ENCODE results near the gene CUEDC1.

The CUEDC1 gene

DNA sequence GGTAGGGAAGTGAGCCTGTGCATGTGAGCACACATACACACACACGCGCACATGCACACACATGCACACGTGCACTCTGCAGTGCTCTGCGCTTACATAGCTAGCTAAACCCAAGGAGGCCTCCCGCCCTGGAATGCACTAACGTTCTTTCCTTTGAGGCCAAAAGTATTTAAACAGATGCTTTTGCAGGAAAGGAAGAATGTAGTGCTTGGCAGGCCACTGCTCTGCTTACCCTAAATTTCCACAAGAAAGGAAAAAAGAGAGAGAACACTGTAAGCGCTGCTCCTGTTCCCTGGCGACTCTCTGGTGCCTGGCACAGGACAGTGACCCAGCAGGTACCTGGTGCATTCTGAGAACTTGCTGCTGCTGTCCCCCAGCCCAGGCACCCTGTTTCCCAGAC, 74.1 kb downstream of the CUEDC1 start:
- Histone ChIP-seq H3K9me3 (no peaks in the 10 kb centered on the region), H3K4me1 (ENCODE audit: control insufficient read depth in 1 of 2, insufficient read depth in 1 of 2, low read depth in 1 of 2, low read length in 1 of 2) (peaks cover 0 to 5% of the 10 kb centered on the region in 2 experiments), H3K27ac (no peak overlapping the region), H3K27me3 (no peaks in the 10 kb centered on the region), H3K36me3 (peaks cover 74% of the 10 kb centered on the region), H3K4me3 (ENCODE audit: low read depth in 1 of 2, low read length in 1 of 2) (no peak overlapping the region)
- TF ChIP-seq, protein P1, sequence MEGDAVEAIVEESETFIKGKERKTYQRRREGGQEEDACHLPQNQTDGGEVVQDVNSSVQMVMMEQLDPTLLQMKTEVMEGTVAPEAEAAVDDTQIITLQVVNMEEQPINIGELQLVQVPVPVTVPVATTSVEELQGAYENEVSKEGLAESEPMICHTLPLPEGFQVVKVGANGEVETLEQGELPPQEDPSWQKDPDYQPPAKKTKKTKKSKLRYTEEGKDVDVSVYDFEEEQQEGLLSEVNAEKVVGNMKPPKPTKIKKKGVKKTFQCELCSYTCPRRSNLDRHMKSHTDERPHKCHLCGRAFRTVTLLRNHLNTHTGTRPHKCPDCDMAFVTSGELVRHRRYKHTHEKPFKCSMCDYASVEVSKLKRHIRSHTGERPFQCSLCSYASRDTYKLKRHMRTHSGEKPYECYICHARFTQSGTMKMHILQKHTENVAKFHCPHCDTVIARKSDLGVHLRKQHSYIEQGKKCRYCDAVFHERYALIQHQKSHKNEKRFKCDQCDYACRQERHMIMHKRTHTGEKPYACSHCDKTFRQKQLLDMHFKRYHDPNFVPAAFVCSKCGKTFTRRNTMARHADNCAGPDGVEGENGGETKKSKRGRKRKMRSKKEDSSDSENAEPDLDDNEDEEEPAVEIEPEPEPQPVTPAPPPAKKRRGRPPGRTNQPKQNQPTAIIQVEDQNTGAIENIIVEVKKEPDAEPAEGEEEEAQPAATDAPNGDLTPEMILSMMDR (IDR thresholded peaks at IDR 0.05): no peak

DNA sequence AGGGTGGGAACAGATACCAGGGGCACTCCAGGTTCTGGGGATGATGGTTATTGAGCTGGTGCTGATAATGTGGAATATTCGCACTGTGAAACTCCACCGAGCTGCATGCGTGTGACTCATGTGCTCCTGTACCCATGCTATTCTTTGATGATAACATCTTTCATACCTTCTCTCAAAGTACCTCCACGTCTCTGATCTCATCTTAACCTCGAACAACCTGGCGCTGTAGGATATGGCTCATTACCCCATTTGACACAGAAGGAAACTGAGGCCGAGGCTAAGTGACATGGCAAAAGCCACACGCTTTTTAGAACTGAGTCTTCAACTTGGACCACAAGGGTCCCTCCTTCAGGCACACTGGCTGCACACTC, 75.1 kb downstream of the CUEDC1 start:
- Histone ChIP-seq H3K4me3 (ENCODE audit: low read depth in 1 of 2, low read length in 1 of 2) (no peak overlapping the region), H3K27me3 (peaks cover 1% of the 10 kb centered on the region), H3K4me1 (ENCODE audit: control insufficient read depth in 1 of 2, insufficient read depth in 1 of 2, low read depth in 1 of 2, low read length in 1 of 2) (peaks cover 1 to 8% of the 10 kb centered on the region in 2 experiments), H3K9me3 (no peaks in the 10 kb centered on the region), H3K27ac (no peak overlapping the region), H3K36me3 (peaks cover 76% of the 10 kb centered on the region)
- TF ChIP-seq, protein P1 (IDR thresholded peaks at IDR 0.05): no peak

DNA sequence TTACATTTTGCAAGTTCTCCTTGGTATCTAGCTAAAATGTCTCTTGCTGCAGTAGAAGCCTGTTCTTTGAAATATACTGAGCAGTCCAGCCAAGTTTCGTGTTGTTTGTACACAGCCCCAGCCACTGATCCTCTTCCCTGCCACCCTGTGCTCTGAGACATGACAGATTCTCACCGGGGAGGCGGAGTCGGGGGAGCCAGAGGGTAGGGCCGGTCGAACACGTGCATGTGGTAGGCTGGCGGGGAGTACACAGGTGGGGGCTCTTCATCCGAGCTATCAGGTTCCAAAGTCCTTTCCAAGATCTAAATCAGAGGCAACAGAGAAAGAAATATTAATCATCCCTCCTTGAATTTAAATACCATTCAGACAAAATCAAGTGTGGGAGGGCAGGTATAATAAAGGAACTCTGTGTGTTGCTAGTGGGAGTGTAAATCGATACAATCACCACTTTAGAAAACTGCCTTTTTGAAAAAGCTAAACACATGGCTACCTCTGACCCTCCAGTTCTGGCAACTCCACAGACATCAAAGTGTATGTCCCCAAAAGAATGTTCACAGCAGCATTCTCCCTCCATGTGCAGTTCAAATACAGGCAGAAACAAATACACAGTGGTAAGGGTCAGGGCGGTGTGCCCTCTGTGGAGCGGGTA, 75.7 kb downstream of the CUEDC1 start:
- Histone ChIP-seq H3K27me3 (peaks cover 7% of the 10 kb centered on the region), H3K36me3 (peaks cover 71% of the 10 kb centered on the region), H3K4me1 (ENCODE audit: control insufficient read depth in 1 of 2, insufficient read depth in 1 of 2, low read depth in 1 of 2, low read length in 1 of 2) (peaks cover 6 to 13% of the 10 kb centered on the region in 2 experiments), H3K4me3 (ENCODE audit: low read depth in 1 of 2, low read length in 1 of 2) (no peak overlapping the region), H3K9me3 (no peaks in the 10 kb centered on the region), H3K27ac (no peak overlapping the region)
- TF ChIP-seq, protein P1 (IDR thresholded peaks at IDR 0.05): no peak

DNA sequence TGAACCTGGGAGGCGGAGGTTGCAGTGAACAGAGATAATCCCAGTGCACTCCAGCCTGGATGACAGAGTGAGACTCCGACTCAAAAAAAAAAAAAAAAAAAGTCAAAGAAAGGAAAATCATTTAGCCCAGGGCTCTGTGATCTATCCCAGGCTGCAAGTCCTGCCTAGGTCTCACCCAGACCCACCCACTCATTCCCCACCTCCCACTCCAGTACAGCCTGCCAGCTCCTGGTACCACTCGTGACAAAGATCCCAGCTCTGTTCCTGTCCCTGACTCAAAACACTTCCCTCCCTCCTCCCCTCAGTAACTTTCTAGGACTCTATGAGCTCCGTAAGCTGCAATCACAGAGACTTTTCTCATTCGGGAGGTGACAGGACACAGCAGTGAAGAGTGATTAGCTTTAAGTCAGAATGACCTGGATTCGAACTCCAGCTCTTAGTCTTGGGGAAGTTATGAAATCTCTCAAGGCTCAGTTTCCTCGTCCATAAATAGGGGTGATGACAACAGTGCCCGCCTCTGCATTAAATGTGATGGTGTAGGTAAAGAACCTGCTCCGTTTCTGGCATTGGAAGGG, 77.3 kb downstream of the CUEDC1 start:
- H3K4me1 ChIP-seq (ENCODE audit: control insufficient read depth in 1 of 2, insufficient read depth in 1 of 2, low read depth in 1 of 2, low read length in 1 of 2): peaks cover 23 to 29% of the 10 kb centered on the region in 2 experiments
- peaks cover 14% of the 10 kb centered on the region for H3K27me3 ChIP-seq
- TF ChIP-seq, protein P1 (IDR thresholded peaks at IDR 0.05): no peak
- peaks cover 57% of the 10 kb centered on the region for H3K36me3 ChIP-seq
- H3K4me3 ChIP-seq (ENCODE audit: low read depth in 1 of 2, low read length in 1 of 2): no peak overlapping the region
- H3K27ac ChIP-seq: no peak overlapping the region
- H3K9me3 ChIP-seq: no peaks in the 10 kb centered on the region

DNA sequence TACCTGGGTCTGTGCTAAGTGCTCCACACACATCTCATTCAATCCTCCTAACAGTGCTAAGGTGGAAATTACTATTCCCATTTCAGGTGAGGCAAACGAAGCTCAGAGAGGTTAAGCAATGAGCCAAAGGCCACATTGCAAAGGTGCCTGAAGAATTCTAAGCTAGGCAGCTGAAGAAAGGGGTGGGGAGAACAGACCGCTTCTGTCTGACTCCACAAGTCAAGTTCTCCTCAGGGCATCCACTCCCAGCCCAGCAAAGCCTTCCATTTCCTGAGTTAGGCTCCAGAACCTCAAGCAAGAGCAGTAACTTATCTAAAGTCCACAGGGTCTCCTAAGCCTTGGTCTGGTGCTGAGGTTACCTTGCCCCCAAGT, 78.4 kb downstream of the CUEDC1 start:
- peaks cover 33 to 40% of the 10 kb centered on the region in 2 experiments for H3K4me1 ChIP-seq (ENCODE audit: control insufficient read depth in 1 of 2, insufficient read depth in 1 of 2, low read depth in 1 of 2, low read length in 1 of 2)
- no peak overlapping the region for H3K4me3 ChIP-seq (ENCODE audit: low read depth in 1 of 2, low read length in 1 of 2)
- H3K27ac ChIP-seq: no peak overlapping the region
- H3K27me3 ChIP-seq: peaks cover 14% of the 10 kb centered on the region
- TF ChIP-seq, protein P1 (IDR thresholded peaks at IDR 0.05): no peak
- H3K9me3 ChIP-seq: no peaks in the 10 kb centered on the region
- H3K36me3 ChIP-seq: peaks cover 51% of the 10 kb centered on the region
